ENCODE data around the gene PAK4.
"Not testable (repeated sequence)": the region's sequence is repeated elsewhere in the genome, so short reads cannot be mapped to it uniquely, and the experiment has no call there.

The PAK4 gene

GRCh38 chr19:39211731-39212374 lies 86.3 kb downstream of the PAK4 start:
- no peak for DNase-seq

- DNase-seq: no peak
Measured at GRCh38 chr19:39212375-39212742, 86.8 kb downstream of the PAK4 start.

GRCh38 chr19:39215323-39215722 lies 89.7 kb downstream of the PAK4 start:
- not testable (repeated sequence) for DNase-seq

- DNase-seq: no peak
Measured at GRCh38 chr19:39217094-39217493, 91.5 kb downstream of the PAK4 start.

- no peak for DNase-seq
Measured at GRCh38 chr19:39218230-39219007, 92.8 kb downstream of the PAK4 start.

- DNase-seq: not testable (repeated sequence)
Measured at GRCh38 chr19:39219108-39219507, 93.5 kb downstream of the PAK4 start.

GRCh38 chr19:39223703-39224279 lies 98.2 kb downstream of the PAK4 start:
- peak; percentile 44 for DNase-seq

GRCh38 chr19:39224910-39225309 lies 99.3 kb downstream of the PAK4 start:
- no peak for DNase-seq

Data from eye (tissue), 1 donor.